H1 (cell line): ENCODE measurements around the gene PAQR5.

Experiments used
- ASH2L ChIP-seq: fragments of 200-600, 300-600 bp; sonication (generic); IDR thresholded peaks from one replicate; pipeline ENCODE4 v1.7.1; 2017; ENCODE audit warnings: low read length
- EZH2 ChIP-seq: fragments of 200-600 bp; sonication (generic); IDR thresholded peaks from 2 replicates; pipeline ENCODE4 v1.7.1; 2012; ENCODE audit warnings: low read depth, mild to moderate bottlenecking, moderate library complexity, low read length, inconsistent platforms; ENCODE audit not compliant: severe bottlenecking
- JUND ChIP-seq: IDR thresholded peaks from 2 replicates; pipeline ENCODE4 v1.6.1; 2011; ENCODE audit warnings: mild to moderate bottlenecking, improper control_type of control experiment, low read length
- POLR2A ChIP-seq, 2 experiments: IDR thresholded peaks; 1 replicate in 1 of 2; 2 replicates in 1 of 2; pipeline ENCODE4 v1.6.1; 2011; ENCODE audit warnings: low read depth in 2 of 2, low read length in 2 of 2, mild to moderate bottlenecking in 2 of 2; ENCODE audit errors: control extremely low read depth in 1 of 2
- RFX5 ChIP-seq: IDR thresholded peaks from 2 replicates; pipeline ENCODE4 v1.6.1; 2011; ENCODE audit warnings: low read depth, low read length, improper control_type of control experiment, borderline replicate concordance
- RXRA ChIP-seq: IDR thresholded peaks from 2 replicates; pipeline ENCODE4 v1.6.1; 2011; ENCODE audit warnings: low read depth, mild to moderate bottlenecking, low read length, moderate library complexity; ENCODE audit not compliant: insufficient read depth
- SIX5 ChIP-seq: IDR thresholded peaks from 2 replicates; pipeline ENCODE4 v1.6.1; 2011; ENCODE audit warnings: mild to moderate bottlenecking, low read depth, low read length
- SRF ChIP-seq: IDR thresholded peaks from 2 replicates; pipeline ENCODE4 v1.6.1; 2011; ENCODE audit warnings: mild to moderate bottlenecking, low read depth, low read length, moderate library complexity
- TAF7 ChIP-seq: optimal IDR thresholded peaks from 2 replicates; pipeline ENCODE3; 2011; ENCODE audit warnings: low read depth, mild to moderate bottlenecking, inconsistent platforms, low read length, moderate library complexity, borderline replicate concordance
- TCF12 ChIP-seq: IDR thresholded peaks from 2 replicates; pipeline ENCODE4 v1.6.1; 2011; ENCODE audit warnings: low read depth, mild to moderate bottlenecking, low read length
- TF ChIP-seq, protein P1 (sequence below), 3 experiments: IDR thresholded peaks; 1 replicate in 2 of 3; 2 replicates in 1 of 3; pipeline versions ENCODE4 v1.5.1 to v1.6.1; 2011; ENCODE audit warnings: low read length in 3 of 3, mild to moderate bottlenecking in 3 of 3, inconsistent platforms in 2 of 3, low read depth in 1 of 3, moderate library complexity in 1 of 3; ENCODE audit not compliant: insufficient read depth in 1 of 3; ENCODE audit errors: control extremely low read depth in 1 of 3

DNA sequence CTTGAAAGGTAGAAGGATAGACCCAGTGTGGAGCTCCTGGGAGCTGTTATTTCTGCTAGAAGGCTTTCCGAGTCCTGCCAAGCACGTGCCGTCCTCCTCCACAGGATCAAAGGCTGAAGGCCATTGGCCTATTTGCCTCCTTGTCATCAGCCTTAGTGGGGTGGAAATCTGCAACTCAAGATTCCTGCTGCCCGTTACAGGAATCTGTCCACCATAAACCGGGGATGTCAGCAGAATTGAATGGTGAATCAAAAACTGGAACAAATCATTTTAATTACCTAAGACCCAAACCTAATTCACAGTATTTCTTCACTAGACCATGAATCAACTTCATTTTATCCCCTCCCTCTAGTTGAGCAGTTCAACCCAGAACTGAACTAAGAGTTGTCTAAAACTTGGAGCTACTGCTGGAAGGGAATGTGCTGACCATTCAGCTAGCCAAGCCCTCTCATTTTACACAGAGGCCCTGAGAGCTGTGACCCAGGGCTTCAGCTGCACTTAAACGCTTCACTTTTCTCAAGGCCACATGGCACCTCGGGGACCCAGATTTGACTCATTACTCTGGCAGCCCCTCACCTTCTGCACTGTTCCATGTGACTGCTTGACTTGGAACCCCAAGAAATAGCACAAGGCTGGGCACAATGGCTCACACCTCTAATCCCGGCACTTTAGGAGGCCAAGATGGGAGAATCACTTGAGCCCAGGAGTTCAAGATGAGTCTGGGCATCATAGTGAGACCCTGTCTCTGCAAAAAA lies 78.7 kb downstream of the PAQR5 start:
- TF ChIP-seq EZH2: no peak
- TF ChIP-seq, protein P1, sequence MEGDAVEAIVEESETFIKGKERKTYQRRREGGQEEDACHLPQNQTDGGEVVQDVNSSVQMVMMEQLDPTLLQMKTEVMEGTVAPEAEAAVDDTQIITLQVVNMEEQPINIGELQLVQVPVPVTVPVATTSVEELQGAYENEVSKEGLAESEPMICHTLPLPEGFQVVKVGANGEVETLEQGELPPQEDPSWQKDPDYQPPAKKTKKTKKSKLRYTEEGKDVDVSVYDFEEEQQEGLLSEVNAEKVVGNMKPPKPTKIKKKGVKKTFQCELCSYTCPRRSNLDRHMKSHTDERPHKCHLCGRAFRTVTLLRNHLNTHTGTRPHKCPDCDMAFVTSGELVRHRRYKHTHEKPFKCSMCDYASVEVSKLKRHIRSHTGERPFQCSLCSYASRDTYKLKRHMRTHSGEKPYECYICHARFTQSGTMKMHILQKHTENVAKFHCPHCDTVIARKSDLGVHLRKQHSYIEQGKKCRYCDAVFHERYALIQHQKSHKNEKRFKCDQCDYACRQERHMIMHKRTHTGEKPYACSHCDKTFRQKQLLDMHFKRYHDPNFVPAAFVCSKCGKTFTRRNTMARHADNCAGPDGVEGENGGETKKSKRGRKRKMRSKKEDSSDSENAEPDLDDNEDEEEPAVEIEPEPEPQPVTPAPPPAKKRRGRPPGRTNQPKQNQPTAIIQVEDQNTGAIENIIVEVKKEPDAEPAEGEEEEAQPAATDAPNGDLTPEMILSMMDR (IDR thresholded peaks at IDR 0.05; ENCODE audit: control extremely low read depth in 1 of 3, insufficient read depth in 1 of 3, low read depth in 1 of 3, low read length in 3 of 3): no peak
- TF ChIP-seq RFX5: no peak
- no peak for TF ChIP-seq TAF7
- TF ChIP-seq JUND: no peak
- no peak for TF ChIP-seq SIX5
- no peak for TF ChIP-seq TCF12
- no peak for TF ChIP-seq POLR2A (IDR thresholded peaks at IDR 0.05; ENCODE audit: control extremely low read depth in 1 of 2, low read depth in 2 of 2, low read length in 2 of 2)
- no peak for TF ChIP-seq SRF
- TF ChIP-seq ASH2L: no peak
- TF ChIP-seq RXRA: no peak
